OCI-LY7 (cell line): ENCODE results near the gene MAP4. TPM values are rescaled to one million over a fixed set of nuclear protein-coding genes. Genes with fewer than 3 reads are reported as not detected.

Experiments
- BruUV-seq: library from RNA; stranded (reverse); fragments of 400-500 nt; replicated peaks from 2 replicates; lab custom pipeline; 2021; lab: Mats Ljungman, UMichigan
- CTCF ChIA-PET: fragments of 300-600 bp; sonication (Branson Sonifier 250); formaldehyde crosslinking; loops from one replicate; lab custom pipeline; 2022; ENCODE audit warnings: antibody characterized with exemption; ENCODE audit not compliant: unreplicated experiment; lab: Charles Lee
- POLR2A ChIA-PET: fragments of 300-600 bp; sonication (Branson Sonifier 250); formaldehyde crosslinking; loops from one replicate; lab custom pipeline; 2022; ENCODE audit warnings: antibody characterized with exemption; lab: Charles Lee
- DNase-seq: peaks from one replicate; pipeline ENCODE4 v3.0.0-alpha.2; 2015; ENCODE audit warnings: low spot score
- H2AFZ ChIP-seq: fragments of 200-600 bp; sonication (generic), shearing (Covaris generic); 2 replicates; pipeline ENCODE4 v1.6.1; 2014; ENCODE audit warnings: mild to moderate bottlenecking, antibody characterized with exemption, low read length, moderate library complexity
- H3K27ac ChIP-seq: fragments of 200-600 bp; sonication (generic); 2 replicates; pipeline ENCODE4 v1.5.1; 2014; ENCODE audit warnings: mixed run types, low read depth, mild to moderate bottlenecking, moderate library complexity, low read length, inconsistent platforms; ENCODE audit not compliant: poor library complexity, severe bottlenecking
- H3K36me3 ChIP-seq: fragments of 200-600 bp; sonication (generic); 2 replicates; pipeline ENCODE4 v1.6.1; 2014; ENCODE audit warnings: mild to moderate bottlenecking, antibody characterized with exemption, low read length, moderate library complexity, mixed read lengths; ENCODE audit not compliant: insufficient read depth
- H3K4me1 ChIP-seq: fragments of 200-600 bp; sonication (generic); 2 replicates; pipeline ENCODE4 v1.5.1; 2014; ENCODE audit warnings: mild to moderate bottlenecking, low read length; ENCODE audit not compliant: insufficient read depth, poor library complexity, severe bottlenecking
- H3K4me2 ChIP-seq: fragments of 200-600 bp; sonication (generic); 2 replicates; pipeline ENCODE4 v1.6.1; 2014; ENCODE audit warnings: mild to moderate bottlenecking, low read length
- H3K4me3 ChIP-seq: fragments of 200-600 bp; sonication (generic); 2 replicates; pipeline ENCODE4 v1.5.1; 2014; ENCODE audit warnings: mild to moderate bottlenecking, low read depth, low read length; ENCODE audit not compliant: poor library complexity, severe bottlenecking
- H3K79me2 ChIP-seq: fragments of 200-600 bp; sonication (generic); 2 replicates; pipeline ENCODE4 v1.6.1; 2016; ENCODE audit warnings: low read depth, mild to moderate bottlenecking, low read length, moderate library complexity, mixed read lengths; ENCODE audit not compliant: insufficient read depth
- H3K9me2 ChIP-seq: fragments of 200-600 bp; sonication (generic); 2 replicates; pipeline ENCODE4 v1.6.1; 2016; ENCODE audit warnings: mild to moderate bottlenecking, low read length, mixed read lengths; ENCODE audit not compliant: insufficient read depth
- H3K9me3 ChIP-seq: fragments of 200-600 bp; sonication (generic); 2 replicates; pipeline ENCODE4 v1.6.1; 2014; ENCODE audit warnings: mild to moderate bottlenecking, mixed run types, low read length, mixed read lengths
- H4K20me1 ChIP-seq: fragments of 200-600 bp; sonication (generic); 2 replicates; pipeline ENCODE4 v1.6.1; 2014; ENCODE audit warnings: mild to moderate bottlenecking, antibody characterized with exemption, low read length, moderate library complexity, mixed read lengths; ENCODE audit not compliant: insufficient read depth
- EZH2phosphoT487 ChIP-seq: fragments of 200-600 bp; sonication (generic); IDR thresholded peaks from 2 replicates; pipeline ENCODE4 v1.6.1; 2018; ENCODE audit warnings: low read depth, borderline replicate concordance, mild to moderate bottlenecking, mixed run types, antibody characterized with exemption, low read length, moderate library complexity, mixed read lengths
- intact Hi-C: fragments of 100-400 bp; cut with micrococcal nuclease; formaldehyde crosslinking; loops from one replicate; pipeline ENCODE4 v1.10.0; 2022; ENCODE audit not compliant: unreplicated experiment
- total RNA-seq, 2 experiments: library from RNA; depleted of rRNA in 1 of 2; stranded (reverse); fragments of >200 nt in 1 of 2; shearing (Covaris generic) in 1 of 2; gene quantifications; 2 replicates each; pipeline ENCODE4 v1.2.3, GENCODE V29; 2014 to 2022
- TF ChIP-seq, protein P1 (sequence below): fragments of 200-600 bp; sonication (generic); conservative IDR thresholded peaks from 2 replicates; pipeline ENCODE4 v1.5.1; 2014; ENCODE audit warnings: mild to moderate bottlenecking, antibody characterized with exemption, low read length, moderate library complexity, mixed read lengths

The MAP4 gene
- total RNA-seq, 2 experiments from 2014 or later = 26.1 to 78.4 TPM

DNA sequence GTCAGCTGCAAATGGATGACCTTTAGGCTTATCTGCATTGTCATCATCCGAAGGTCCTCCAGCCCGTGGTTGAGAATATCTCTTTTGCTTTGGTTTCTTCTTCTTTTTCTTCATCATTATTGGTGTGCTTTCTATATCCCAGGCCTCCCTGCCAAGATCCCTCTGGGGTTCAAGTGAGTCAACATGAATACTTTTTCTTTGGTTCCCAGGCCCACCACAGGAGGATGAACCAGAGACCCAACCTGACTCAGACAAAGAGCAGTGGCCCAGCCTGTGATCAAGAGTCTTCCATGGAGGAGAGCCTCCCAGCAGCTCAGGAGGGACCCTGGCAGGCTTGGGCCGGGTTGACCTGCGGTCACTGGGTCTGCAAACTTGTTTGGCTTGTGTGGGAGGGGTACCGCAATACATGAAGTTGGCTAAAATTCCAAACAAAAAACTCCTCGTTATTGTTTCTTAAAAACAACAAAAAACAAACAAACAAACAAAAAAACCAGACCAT lies 104.2 kb downstream of the MAP4 start:
- Histone ChIP-seq H3K9me3 (no peaks in the 10 kb centered on the region), H3K4me1 (no peaks in the 10 kb centered on the region), H3K9me2 (no peaks in the 10 kb centered on the region), H3K4me2 (no peak overlapping the region), H2AFZ (no peak overlapping the region), H3K36me3 (peaks cover 21% of the 10 kb centered on the region), H3K27ac (no peak overlapping the region), H3K4me3 (no peak overlapping the region), H4K20me1 (no peaks in the 10 kb centered on the region), H3K79me2 (no peaks in the 10 kb centered on the region)
- ChIA-PET CTCF (no interaction called here), POLR2A (no interaction called here)
- intact Hi-C loops = no loop called here
- TF ChIP-seq, protein P1, sequence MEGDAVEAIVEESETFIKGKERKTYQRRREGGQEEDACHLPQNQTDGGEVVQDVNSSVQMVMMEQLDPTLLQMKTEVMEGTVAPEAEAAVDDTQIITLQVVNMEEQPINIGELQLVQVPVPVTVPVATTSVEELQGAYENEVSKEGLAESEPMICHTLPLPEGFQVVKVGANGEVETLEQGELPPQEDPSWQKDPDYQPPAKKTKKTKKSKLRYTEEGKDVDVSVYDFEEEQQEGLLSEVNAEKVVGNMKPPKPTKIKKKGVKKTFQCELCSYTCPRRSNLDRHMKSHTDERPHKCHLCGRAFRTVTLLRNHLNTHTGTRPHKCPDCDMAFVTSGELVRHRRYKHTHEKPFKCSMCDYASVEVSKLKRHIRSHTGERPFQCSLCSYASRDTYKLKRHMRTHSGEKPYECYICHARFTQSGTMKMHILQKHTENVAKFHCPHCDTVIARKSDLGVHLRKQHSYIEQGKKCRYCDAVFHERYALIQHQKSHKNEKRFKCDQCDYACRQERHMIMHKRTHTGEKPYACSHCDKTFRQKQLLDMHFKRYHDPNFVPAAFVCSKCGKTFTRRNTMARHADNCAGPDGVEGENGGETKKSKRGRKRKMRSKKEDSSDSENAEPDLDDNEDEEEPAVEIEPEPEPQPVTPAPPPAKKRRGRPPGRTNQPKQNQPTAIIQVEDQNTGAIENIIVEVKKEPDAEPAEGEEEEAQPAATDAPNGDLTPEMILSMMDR = no peak
- no peak for TF ChIP-seq EZH2phosphoT487
- no peak for DNase-seq
- no TSS peak for BruUV-seq

DNA sequence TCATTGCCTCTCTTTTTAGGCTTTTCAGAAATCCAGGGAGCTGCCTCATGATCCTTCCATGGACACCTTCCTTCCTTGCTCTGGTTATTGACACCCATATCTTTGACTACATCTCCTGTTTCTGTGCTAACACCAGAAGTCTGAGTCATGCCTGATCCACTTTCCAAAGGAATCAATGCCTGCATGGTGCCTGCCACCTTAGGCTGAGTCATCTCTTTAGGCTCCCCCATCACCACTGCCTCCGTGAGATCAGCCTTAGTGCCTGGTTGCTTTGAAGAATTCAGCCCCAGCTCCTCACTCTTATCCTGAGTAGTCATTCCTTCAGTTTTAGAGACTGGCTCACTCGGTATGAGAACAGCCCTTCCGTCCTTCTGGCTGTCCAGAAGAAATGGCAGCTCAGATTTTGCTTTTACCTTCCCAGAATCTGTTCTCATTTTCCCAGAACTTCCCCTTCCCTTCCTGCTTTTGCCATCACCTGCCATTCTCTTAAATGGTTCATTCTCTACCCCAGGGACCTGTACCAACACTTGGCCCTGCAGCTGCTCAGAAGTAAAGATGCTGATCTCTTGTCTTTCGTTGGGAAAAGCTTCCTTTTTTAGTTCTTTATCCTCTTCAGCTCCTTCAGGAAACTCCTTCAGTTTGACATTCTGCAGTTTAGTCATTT lies 105.3 kb downstream of the MAP4 start:
- Histone ChIP-seq H3K4me1 (no peaks in the 10 kb centered on the region), H2AFZ (no peak overlapping the region), H3K36me3 (peaks cover 11% of the 10 kb centered on the region; the same call in 1 of the 2 replicates), H3K27ac (no peak overlapping the region), H3K9me3 (no peaks in the 10 kb centered on the region), H3K79me2 (no peaks in the 10 kb centered on the region), H4K20me1 (no peaks in the 10 kb centered on the region), H3K4me3 (no peak overlapping the region), H3K4me2 (no peak overlapping the region), H3K9me2 (no peaks in the 10 kb centered on the region)
- DNase-seq = no peak
- ChIA-PET CTCF (no interaction called here), POLR2A (interaction anchor here (0.6 kb wide), 1 partner anchor 1286 kb away, joined by 3 read pairs; no protein-coding TSS in a partner anchor)
- intact Hi-C loops = no loop called here
- TF ChIP-seq EZH2phosphoT487 = no peak
- TF ChIP-seq, protein P1 = no peak
- TSS peak; percentile 23 for BruUV-seq

DNA sequence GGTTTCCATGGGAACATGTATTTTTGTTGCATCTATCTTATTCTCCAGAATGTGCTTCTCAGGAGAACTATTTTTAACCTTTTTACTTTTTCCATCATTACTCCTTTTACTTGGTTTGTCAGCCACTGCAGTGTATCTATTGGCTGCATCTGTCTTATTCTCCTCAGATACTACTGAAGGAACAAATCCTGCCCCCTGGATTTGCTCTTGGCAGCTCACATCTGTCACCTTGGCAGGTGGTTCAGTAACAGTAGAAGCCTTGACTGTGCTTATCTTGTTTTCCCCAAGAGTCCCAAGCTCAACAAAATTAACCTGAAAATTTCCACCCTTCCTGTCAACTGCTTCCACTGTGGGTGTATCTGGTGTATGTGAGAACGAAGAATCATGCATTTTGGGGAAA lies 106.0 kb downstream of the MAP4 start:
- no peak overlapping the region for H3K4me2 ChIP-seq
- no peaks in the 10 kb centered on the region for H3K4me1 ChIP-seq
- intact Hi-C loops = no loop called here
- no peaks in the 10 kb centered on the region for H3K9me3 ChIP-seq
- no peaks in the 10 kb centered on the region for H3K9me2 ChIP-seq
- H2AFZ ChIP-seq = no peak overlapping the region
- ChIA-PET POLR2A (interaction anchor here (0.6 kb wide), 2 partner anchors 434 to 1287 kb away, joined by 3 read pairs; no protein-coding TSS in a partner anchor), CTCF (no interaction called here)
- no peaks in the 10 kb centered on the region for H4K20me1 ChIP-seq
- no peak for DNase-seq
- no peak overlapping the region for H3K27ac ChIP-seq
- H3K4me3 ChIP-seq = no peak overlapping the region
- H3K79me2 ChIP-seq = no peaks in the 10 kb centered on the region
- no peak for TF ChIP-seq EZH2phosphoT487
- TF ChIP-seq, protein P1 = no peak
- H3K36me3 ChIP-seq = peaks cover 4% of the 10 kb centered on the region; the same call in 1 of the 2 replicates
- no TSS peak for BruUV-seq
